ENCODE measurements around the gene CTF1.
"Not testable (repeated sequence)": the region's sequence is repeated elsewhere in the genome, so short reads cannot be mapped to it uniquely, and the experiment has no call there.

CTF1 gene

DNA sequence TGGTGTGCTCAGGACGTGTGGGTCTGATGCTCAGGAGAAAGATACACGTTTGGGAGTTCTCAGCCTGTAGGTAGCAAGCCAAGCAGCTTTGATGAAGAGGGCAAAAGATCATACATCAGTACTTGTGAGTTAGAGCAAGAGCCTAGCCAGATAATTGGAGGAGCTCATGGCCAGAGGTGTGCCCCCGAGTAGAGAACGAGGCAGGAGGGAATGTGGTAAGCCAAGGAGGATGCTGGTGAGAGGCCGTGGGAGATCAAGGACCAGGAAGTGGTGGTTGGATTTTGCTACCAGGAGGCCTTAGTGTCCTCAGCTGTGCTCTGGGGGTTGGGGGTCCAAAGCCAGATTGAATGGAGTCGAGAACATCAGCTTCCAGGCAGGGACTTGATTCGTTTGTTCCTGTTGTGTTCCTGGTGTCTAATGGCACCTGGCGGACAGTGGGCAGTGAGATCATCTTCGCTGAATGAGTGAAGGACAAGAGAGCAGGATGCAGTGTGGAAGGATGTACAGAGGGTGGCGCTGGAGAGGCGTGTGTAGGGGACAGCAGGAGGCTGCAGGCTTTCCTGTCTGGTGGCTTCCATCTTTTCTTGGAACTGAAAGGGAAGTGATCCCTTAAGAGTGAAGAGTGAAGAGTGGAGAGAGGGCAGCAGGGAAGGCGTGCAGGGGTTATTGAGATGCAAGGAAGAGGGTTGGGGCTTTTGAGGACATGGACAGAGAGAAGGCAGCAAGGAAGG, 38.6 kb downstream of the CTF1 start:
- DNase-seq: no peak

DNA sequence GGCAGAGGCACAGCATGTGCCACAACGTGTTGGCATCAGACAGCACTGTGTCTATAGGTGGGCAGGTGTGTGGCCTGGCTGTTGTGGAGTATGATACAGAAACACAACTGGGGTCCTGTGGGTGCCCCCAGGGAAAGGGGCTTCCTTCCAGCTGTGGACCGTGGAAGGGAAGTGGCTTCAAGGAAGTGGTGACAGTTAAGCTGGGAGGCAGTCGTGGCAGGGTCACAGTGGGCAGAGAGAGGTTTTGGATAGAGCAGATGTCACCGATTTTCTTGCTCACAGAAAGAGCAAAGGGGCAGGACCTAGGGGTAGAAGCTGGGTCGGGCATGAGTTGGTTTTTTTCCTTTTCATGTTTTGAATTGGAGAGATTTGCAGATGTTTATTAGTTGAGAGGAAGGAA, 41.3 kb downstream of the CTF1 start:
- no peak for DNase-seq

DNA sequence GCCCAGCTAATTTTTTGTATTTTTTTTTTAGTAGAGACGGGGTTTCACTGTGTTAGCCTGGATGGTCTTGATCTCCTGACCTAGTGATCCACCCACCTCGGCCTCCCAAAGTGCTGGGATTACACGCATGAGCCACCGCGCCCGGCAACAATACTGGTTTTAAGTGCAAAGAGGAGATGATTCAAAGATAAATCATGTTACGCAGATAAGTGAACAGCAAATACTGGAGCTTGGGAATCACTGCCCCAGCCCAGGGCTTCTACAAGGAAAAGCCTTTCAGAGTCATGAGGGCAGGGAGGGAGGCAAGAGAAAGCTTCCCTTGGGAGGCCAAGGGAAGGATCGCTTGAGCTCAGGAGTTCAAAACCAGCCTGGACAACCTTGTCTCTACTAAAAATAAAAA, 43.2 kb downstream of the CTF1 start:
- not testable (repeated sequence) for DNase-seq

DNA sequence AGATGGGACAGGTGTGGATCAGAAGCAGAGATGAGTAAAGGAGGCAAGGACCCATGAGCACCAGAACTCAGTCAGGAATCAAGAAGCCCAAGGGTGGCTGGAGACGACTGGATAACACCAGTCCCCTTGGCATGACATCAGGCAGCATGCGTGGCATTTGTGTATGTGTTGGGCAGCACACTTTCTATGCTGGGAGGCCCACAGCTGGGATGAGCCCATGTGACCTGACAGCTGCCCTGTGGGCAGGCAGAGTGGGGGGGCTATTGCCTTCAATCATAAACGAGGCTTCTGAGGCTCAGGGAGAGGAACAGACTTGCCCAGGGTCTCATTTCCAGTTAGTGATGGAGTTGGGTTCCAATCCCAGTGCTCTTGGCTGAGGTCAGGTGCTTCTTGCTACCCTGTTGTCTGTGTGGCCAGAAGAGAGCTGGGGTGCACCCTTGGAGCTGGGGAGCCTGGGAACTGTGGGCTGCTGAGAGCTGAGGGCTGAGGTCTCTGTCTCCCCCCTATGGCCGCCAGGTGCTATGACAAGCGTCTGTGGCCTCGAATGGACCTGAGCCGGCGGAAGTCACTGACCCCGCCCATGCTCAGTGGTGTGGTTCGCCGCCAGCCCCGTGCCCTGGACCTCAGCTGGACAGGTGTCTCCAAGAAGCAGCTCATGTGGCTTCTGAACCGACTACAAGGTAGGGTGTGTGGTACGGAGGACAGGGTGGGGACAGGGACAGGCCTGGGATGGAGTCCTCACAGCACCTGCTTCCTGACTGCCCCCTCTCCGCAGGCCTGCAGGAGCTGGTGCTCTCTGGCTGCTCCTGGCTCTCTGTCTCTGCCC, 45.4 kb downstream of the CTF1 start:
- no peak for DNase-seq

DNA sequence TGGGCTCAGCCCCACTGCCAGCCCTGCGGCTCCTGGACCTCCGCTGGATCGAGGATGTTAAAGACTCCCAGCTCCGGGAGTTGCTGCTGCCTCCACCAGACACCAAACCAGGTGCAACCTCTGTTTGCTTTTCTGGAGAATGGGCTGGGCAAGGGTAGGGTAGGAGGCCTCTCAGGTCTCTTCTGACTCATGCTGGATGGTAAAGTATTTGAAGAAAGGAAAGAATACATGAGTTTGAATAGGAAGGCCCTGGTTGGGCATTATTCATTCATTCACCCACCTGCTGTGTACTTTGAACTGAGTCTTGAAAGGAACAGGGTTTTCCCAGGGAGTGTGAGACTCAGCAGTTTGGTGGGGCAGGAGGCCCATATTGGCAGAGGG, 46.0 kb downstream of the CTF1 start:
- no peak for DNase-seq

DNA sequence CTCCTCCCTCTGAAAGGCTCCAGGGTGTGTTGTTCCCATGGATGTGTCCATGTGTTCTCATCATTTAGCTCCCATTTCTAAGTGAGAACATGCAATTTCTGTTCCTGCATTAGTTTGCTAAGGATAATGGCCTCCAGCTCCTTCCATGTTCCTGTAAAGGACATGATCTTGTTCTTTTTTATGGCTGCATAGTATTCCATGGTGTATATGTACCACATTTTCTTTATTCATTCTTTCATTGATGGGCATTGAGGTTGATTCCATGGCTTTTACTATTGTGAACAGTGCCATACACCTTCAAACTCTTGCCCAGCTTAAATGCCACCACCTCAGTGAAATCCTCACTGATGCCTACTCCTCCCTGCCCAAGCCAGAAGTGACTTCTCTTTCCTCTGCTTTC, 47.9 kb downstream of the CTF1 start:
- no peak for DNase-seq

DNA sequence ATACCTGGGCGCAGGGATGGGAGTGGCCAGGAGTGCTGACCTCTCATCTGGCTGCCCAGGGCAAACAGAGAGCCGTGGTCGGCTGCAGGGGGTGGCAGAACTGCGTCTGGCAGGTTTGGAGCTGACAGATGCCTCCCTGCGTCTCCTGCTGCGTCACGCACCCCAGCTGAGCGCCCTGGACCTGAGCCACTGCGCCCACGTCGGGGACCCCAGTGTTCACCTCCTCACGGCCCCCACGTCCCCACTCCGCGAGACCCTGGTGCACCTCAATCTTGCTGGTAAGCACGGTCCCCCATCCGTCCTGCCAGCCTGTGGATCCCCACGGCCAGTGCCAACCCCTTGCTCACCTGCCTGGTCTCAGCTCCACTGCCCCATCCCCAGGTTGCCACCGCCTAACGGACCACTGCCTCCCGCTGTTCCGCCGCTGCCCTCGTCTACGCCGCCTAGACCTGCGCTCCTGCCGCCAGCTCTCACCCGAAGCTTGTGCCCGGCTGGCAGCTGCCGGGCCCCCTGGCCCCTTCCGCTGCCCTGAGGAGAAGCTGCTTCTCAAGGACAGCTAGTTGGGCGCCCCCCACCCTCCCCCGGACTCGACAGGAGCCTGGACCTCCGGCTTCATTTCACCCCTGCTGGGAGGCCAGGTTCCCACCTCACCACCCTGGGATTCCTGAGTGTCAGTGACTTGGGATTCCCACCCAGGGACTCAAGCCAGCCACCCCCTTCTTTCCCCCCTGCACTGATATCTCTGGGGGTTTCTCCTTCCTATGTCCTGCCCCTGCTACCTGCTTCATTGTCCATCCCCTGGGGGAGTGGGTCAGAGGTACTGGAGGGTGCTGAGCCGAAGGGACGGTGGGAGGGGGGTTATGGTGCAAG, 50.5 kb downstream of the CTF1 start:
- DNase-seq: no peak

DNA sequence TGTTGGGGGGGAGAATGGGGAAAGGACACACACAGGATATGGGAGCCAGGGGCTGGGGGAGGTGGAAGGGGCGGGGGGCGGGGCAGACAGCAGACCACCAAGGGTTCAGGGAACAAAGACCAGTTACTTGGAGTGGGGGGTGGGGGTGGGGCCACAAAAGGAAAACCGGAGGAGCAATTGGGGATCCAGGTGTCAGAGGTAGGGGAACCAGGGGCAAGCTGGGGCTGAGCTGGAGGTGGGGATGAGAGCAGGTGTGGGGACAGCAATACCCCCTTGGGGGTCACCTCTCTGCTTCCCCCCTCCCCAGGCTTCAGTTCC, 51.1 kb downstream of the CTF1 start:
- DNase-seq: no peak

DNA sequence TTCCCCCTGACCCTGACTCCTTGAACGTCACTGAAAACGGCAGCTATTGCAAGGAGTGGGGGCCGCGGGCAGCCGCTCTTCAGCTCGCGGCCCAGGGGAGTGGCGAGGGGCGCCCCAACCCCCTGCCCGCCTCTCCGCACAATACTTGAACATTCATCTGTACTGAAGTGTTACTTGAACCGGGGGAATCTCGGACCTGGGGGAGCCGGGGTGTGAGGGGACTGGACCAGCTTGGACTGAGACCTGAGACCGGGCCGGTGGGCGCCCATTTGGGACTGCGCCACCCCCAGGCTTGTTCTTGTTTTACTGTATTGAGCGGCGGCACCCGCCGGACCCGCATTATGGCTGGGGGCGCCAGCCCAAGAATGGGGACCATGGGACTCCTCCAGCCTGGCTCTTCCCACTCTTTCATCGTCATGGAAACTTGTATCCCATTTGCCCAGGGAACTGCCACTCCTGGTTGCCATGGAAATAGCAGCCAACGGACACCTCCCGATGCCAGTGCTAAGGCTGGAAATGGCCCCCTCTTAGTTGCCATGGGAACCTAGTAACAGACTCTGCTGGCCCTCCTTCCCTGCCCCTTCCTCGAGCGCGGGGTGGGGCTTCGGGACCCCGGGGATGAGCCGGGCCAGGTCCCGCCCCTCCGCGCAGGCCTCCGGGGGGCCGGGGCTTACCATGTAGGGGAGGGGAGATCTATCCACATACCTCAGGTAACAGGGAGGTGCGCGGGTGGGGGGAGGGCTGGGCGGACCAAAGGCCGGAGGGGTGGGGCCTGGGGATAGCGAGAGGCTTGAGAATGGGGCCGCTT, 51.6 kb downstream of the CTF1 start:
- DNase-seq: peak; percentile 97

DNA sequence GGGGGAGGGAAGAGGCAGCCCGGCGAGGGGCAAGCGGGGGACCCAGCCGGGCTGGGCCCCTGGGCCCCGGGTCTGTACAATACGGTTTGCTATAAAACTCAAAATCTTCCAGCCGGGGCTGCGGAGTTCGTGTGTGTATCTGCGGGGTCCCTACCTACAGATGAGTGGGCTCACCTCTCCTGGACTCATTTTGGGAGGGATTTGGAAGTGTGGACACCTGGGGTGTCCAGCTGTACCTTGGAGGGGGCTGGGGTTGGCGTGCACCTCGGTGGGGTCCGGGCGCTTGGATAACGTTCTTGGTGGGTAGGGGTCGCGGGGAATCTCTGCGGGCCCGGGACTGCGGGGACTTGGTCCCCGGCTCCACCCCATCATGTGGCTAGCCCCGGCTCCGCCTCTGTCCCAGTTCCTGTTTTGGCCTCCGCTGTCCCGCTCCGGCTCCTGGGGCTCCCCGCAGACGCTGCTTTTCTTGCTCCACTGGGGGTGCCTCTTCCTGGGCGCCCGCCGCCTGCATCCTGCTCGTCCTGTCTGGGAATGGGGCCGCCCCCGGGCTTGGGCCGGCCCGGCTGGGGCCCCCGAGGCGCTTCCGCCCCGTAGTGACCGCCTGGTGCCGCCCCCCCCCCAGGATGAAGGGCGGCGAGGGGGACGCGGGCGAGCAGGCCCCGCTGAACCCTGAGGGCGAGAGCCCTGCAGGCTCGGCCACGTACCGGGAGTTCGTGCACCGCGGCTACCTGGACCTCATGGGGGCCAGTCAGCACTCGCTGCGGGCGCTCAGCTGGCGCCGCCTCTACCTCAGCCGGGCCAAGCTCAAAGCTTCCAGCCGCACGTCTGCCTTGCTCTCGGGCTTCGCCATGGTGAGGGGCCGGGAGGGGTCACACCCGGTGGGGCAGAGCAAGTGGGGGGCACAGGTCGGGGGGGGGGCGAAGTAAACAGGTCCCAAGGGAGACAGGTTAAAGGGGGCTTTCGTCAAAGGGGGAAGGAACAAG, 52.5 kb downstream of the CTF1 start, which contains the start of gene ORAI3:
TSS of gene ORAI3 (plus strand) at position 402 of the 983 bp plus-strand sequence. CDS start at position 624, 222 bp downstream.
- DNase-seq: peak; percentile 83

DNA sequence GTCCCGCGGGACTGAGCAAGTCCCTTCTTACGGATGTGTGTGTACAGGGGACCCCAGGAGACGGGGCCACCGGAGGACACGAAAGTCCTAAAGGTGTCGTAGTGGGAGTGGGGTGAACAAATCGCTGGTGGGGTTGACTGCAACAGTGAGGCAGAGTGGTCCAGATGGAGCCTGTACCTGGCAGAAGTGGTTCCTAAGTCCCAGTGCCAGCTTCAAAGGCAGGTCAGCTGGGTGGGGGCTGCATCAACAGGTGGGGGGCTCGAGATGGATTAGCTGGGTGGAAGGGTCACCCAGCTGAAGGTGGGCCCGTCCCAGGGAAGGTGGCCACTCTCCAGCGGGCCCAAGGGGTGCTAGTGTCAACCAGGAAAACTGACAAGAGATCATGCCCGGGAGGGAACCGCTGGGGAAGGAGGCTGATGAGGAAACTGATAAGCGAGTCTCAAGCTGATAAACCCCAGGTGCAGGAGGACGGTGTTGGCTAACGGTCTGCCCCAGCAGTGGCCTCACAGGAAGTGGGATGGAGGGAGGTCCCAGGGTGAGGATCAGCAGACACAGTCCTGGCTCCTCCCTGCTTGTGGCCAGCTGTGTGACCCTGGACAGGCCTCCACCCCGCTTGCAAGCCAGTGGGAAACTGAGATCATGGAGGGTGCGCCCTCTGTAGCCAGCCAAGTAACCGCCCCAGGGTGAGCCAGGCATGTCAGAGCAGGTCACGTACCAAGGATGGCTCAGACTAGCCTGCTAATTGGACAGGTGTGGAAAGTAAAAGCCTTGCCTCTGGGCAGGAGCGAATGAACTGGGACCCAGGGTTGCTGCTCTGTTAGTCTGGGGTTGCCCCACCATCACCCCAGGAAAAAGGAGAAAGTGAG, 53.5 kb downstream of the CTF1 start:
- peak; percentile 82 for DNase-seq

DNA sequence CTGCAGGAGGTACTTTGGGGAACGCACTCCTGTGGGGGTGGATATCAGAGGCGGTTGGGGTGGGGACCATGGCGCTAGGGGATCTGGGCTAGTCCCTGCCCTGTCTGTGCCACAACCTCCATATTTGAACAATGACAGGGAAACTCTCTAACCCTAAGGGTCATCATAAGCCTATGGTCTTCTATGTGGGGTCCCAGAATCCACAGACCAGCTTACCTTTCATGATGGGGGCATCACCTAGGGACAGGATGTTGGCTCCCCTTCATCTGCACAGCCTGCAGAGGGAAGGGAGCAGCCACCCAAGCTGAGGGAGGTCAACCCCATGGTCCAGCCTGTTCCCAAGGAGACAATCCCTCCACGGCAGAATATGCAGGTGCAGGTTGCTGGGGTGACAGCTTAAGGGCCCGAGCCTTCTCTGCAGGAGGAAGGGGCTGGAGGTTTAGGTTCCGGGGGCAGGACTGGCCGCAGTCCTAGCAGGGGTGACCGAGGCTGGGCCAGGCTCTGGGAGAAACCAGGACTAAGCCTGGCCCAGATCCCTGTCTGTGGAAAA, 54.2 kb downstream of the CTF1 start:
- no peak for DNase-seq

DNA sequence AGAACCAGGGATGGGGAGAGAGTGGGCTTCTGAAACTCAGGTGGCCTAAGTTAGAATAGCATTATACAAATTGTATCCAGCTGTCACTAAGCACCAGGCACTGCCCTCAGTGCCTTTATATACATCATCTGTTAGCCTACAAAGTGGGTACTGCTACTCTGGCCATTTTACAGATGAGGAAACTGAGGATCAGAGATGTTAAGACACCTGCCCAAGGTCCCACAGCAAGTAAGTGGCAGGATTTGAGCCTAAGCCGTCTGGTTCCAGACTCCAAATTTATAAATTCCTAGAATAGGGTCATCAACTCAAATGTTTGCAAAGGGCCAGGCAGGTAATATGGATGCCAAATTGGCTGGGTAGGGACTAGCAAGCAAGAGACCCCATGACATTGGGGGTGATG, 54.8 kb downstream of the CTF1 start:
- DNase-seq: no peak

DNA sequence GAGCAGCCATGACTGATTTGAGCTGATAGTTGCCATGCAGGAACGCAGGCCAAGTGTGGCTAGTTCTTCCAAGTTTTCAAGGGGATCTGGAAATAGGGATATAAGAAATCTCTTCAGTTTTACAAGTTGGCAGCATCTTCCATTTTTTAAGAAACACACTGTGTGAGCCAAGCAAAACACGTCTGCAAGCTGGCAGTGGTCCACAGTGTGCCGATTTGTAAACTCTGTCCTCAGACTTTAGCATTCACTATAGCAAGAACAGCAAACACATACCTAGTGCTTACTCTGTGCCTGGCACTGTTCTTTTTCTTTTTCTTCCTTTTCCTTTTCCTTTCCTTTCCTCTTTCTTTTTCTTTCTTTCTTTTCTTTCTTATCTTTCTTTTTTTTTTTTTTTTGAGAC, 55.3 kb downstream of the CTF1 start:
- DNase-seq: no peak

DNA sequence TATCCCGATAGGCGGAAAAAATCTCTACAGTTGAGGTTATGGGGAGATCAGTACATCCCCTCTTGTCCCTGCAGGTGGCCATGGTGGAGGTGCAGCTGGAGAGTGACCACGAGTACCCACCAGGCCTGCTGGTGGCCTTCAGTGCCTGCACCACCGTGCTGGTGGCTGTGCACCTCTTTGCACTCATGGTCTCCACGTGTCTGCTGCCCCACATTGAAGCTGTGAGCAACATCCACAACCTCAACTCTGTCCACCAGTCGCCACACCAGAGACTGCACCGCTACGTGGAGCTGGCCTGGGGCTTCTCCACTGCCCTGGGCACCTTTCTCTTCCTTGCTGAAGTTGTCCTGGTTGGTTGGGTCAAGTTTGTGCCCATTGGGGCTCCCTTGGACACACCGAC, 56.7 kb downstream of the CTF1 start:
- no peak for DNase-seq

Data from left hindlimb (tissue), 1 donor.